ENCODE results near the gene SYNC. TPM values are rescaled to one million over a fixed set of nuclear protein-coding genes. Genes with fewer than 3 reads are reported as not detected.
"Not testable (repeated sequence)": the region's sequence is repeated elsewhere in the genome, so short reads cannot be mapped to it uniquely, and the experiment has no call there.

The SYNC gene
- total RNA-seq, 6 experiments from 2014 or later, result 0.29 to 2.1 (median 0.44) TPM

DNA sequence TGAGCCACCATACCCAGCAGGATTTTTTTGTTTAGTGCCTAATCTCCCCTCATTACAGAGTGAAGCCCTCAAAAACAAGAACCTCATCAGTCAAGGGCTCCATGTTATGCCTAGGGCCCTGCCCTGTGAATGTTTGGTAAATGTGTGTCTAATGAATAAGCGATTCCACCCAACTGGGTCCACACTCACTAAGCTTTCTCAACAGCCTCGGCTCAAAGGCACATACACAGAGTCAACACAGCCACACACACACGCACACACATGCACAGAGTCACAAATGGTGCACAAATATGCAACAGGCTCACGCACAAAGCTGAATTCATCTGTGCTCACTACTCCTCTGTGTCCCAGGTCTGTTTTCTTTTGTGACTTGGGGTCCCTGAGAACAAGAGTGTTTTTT, 11.7 kb upstream of the SYNC start:
- no peak overlapping the region for H3K27ac ChIP-seq
- intact Hi-C loops (cut with DNase I), result loop anchor here (5.0 kb wide), 1 partner anchor 58 kb away; no protein-coding TSS in a partner anchor
- no peak overlapping the region for H3K4me3 ChIP-seq
- H3K27me3 ChIP-seq, result no peaks in the 10 kb centered on the region
- no peaks in the 10 kb centered on the region for H3K9me3 ChIP-seq
- TF ChIP-seq POLR2A (IDR thresholded peaks at IDR 0.05), result no peak
- TF ChIP-seq, protein P1, sequence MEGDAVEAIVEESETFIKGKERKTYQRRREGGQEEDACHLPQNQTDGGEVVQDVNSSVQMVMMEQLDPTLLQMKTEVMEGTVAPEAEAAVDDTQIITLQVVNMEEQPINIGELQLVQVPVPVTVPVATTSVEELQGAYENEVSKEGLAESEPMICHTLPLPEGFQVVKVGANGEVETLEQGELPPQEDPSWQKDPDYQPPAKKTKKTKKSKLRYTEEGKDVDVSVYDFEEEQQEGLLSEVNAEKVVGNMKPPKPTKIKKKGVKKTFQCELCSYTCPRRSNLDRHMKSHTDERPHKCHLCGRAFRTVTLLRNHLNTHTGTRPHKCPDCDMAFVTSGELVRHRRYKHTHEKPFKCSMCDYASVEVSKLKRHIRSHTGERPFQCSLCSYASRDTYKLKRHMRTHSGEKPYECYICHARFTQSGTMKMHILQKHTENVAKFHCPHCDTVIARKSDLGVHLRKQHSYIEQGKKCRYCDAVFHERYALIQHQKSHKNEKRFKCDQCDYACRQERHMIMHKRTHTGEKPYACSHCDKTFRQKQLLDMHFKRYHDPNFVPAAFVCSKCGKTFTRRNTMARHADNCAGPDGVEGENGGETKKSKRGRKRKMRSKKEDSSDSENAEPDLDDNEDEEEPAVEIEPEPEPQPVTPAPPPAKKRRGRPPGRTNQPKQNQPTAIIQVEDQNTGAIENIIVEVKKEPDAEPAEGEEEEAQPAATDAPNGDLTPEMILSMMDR (IDR thresholded peaks at IDR 0.05), result no peak
- H3K4me1 ChIP-seq, result peaks cover 0 to 4% (median 0%) of the 10 kb centered on the region in 4 donors
- WGBS (ENCODE audit: insufficient coverage, low coverage, low lambda C conversion rate, missing lambda C conversion rate), result 41% methylated on average over 3 of the region's 4 CpGs
- ATAC-seq, result peak in 1 of 4 donors; percentile 18
- DNase-seq, result no peak
- H3K36me3 ChIP-seq, result no peaks in the 10 kb centered on the region

DNA sequence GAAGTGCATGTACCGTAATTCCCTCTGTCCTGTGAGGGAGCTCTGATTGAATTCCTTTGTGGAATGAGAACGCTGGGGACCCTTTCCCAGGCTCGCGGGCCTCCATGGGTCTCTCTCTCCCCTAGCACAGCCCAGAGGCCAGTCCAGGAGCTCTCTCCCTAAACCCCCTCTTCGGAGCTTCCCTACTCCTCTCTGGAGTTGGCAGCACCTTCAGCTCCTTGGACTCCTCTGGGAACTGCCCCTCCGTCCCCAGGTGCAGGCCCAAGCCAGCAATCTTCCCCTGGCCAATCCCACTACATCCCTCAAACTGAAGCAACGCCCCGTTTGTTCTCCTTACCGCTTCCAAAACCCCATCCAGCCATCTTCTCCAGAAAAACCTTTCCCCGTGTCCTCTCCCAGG, 10.5 kb upstream of the SYNC start:
- no peak overlapping the region for H3K4me3 ChIP-seq
- ATAC-seq (no peak), DNase-seq (no peak)
- 82% methylated on average over 5 of the region's 10 CpGs for WGBS (ENCODE audit: insufficient coverage, low coverage, low lambda C conversion rate, missing lambda C conversion rate)
- H3K27ac ChIP-seq, result no peak overlapping the region
- H3K4me1 ChIP-seq, result peaks cover 0 to 4% (median 0%) of the 10 kb centered on the region in 4 donors
- no peaks in the 10 kb centered on the region for H3K9me3 ChIP-seq
- no peaks in the 10 kb centered on the region for H3K36me3 ChIP-seq
- intact Hi-C loops (cut with DNase I), result loop anchor here (5.0 kb wide), 1 partner anchor 59 kb away; no protein-coding TSS in a partner anchor
- TF ChIP-seq, protein P1 (IDR thresholded peaks at IDR 0.05), result no peak
- TF ChIP-seq POLR2A (IDR thresholded peaks at IDR 0.05), result no peak
- no peaks in the 10 kb centered on the region for H3K27me3 ChIP-seq

DNA sequence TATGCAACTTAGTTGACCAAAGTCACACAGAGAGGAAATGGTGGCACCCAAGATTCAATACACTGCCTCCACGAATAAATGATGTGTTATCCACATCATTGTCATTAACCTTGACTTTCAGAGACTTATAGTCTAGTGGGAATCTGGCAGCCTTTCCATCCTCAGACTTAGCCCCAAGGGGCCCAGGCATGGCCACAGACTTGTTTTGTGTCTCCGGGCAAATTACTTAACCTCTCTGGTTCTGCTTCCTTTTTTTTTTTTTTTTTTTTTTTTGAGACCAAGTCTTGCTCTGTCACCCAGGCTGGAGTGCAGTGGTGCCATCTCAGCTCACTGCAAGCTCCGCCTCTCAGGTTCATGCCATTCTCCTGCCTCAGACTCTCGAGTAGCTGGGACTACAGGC, 8.7 kb upstream of the SYNC start:
- 62% methylated on average over 2 of the region's 4 CpGs for WGBS (ENCODE audit: insufficient coverage, low coverage, low lambda C conversion rate, missing lambda C conversion rate)
- intact Hi-C loops (cut with DNase I), result loop anchor here (5.0 kb wide), 1 partner anchor 61 kb away; no protein-coding TSS in a partner anchor
- ATAC-seq, H3K36me3 ChIP-seq, H3K9me3 ChIP-seq, H3K27me3 ChIP-seq, H3K4me3 ChIP-seq, H3K27ac ChIP-seq, H3K4me1 ChIP-seq, DNase-seq: not testable (repeated sequence)

DNA sequence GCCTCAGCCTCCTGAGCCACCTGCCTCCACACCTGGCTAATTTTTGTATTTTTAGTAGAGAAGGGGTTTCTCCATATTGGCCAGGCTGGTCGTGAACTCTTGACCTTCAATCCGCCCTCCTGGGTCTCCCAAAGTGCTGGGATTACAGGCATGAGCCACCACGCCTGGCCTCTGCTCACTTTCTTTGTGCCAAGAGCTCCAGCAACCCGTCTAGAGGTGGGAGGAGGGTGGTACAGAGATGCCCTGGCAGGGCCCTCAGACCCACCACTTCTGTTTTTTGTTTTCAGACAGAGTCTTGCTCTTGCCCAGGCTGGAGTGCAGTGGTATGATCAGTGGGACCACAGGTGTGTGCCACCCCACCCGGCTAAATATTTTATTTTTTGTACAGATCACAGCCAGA, 6.9 kb upstream of the SYNC start:
- H3K27me3 ChIP-seq, result no peaks in the 10 kb centered on the region
- H3K4me1 ChIP-seq, result peaks cover 0 to 3% (median 0%) of the 10 kb centered on the region in 4 donors
- ATAC-seq (no peak), DNase-seq (no peak)
- no peak overlapping the region for H3K27ac ChIP-seq
- 50% methylated on average over 4 of the region's 5 CpGs for WGBS (ENCODE audit: insufficient coverage, low coverage, low lambda C conversion rate, missing lambda C conversion rate)
- no peak for TF ChIP-seq POLR2A (IDR thresholded peaks at IDR 0.05)
- TF ChIP-seq, protein P1 (IDR thresholded peaks at IDR 0.05), result no peak
- no peak overlapping the region for H3K4me3 ChIP-seq
- no peaks in the 10 kb centered on the region for H3K36me3 ChIP-seq
- H3K9me3 ChIP-seq, result no peaks in the 10 kb centered on the region
- intact Hi-C loops (cut with DNase I), result loop anchor here in 1 of 2 donors (10.0 kb wide), 1 partner anchor 165 kb away; the partner anchor contains the start of gene FNDC5

DNA sequence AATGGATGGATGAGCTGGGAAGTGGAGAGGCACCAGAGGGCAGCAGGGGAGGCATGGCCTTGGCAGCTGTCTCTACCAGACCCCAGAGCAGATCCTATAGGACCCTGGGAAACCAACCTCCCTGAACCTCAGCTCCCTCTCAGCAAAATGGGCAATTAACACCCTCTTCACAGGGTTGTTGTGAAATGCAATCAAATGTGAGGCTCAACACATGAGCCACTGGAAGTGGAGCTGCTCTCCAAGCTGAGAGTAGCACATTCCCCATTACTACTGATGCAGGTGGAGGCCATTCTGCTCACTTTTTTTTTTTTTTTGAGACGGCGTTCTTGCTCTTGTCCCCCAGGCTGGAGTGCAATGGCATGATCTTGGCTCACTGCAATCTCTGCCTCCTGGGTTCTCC, 6.5 kb upstream of the SYNC start:
- intact Hi-C loops (cut with DNase I), result loop anchor here in 1 of 2 donors (10.0 kb wide), 1 partner anchor 166 kb away; the partner anchor contains the start of gene FNDC5
- H3K4me3 ChIP-seq, result no peak overlapping the region
- DNase-seq (no peak), ATAC-seq (no peak)
- no peaks in the 10 kb centered on the region for H3K9me3 ChIP-seq
- H3K27me3 ChIP-seq, result no peaks in the 10 kb centered on the region
- peaks cover 0 to 3% (median 0%) of the 10 kb centered on the region in 4 donors for H3K4me1 ChIP-seq
- TF ChIP-seq, protein P1 (IDR thresholded peaks at IDR 0.05), result no peak
- TF ChIP-seq POLR2A (IDR thresholded peaks at IDR 0.05), result no peak
- H3K36me3 ChIP-seq, result no peaks in the 10 kb centered on the region
- WGBS (ENCODE audit: insufficient coverage, low coverage, low lambda C conversion rate, missing lambda C conversion rate), result no CpG with 5 or more reads among the region's 2 CpGs
- no peak overlapping the region for H3K27ac ChIP-seq

All from right lobe of liver (tissue), 6 donors.